Caco-2 (cell line): ENCODE measurements around the gene ZNF577. TPM values are rescaled to one million over a fixed set of nuclear protein-coding genes. Genes with fewer than 3 reads are reported as not detected.

Source experiments
- Bru-seq: library from RNA; stranded (reverse); fragments of 400-500 nt; gene quantifications from one replicate; lab custom pipeline; 2021; lab: Mats Ljungman, UMichigan
- BruChase-seq, 2 experiments: library from RNA; stranded (reverse); fragments of 400-500 nt; gene quantifications; one replicate each; lab custom pipeline; 2021; lab: Mats Ljungman, UMichigan
- BruUV-seq: library from RNA; stranded (reverse); fragments of 400-500 nt; replicated peaks from 2 replicates; lab custom pipeline; 2021; lab: Mats Ljungman, UMichigan
- CTCF ChIA-PET: fragments of 300-600 bp; sonication (Branson Sonifier 250); formaldehyde crosslinking; loops from one replicate; lab custom pipeline; 2022; ENCODE audit warnings: antibody characterized with exemption; lab: Charles Lee
- POLR2A ChIA-PET: fragments of 300-600 bp; sonication (Branson Sonifier 250); formaldehyde crosslinking; loops from one replicate; lab custom pipeline; 2022; ENCODE audit warnings: antibody characterized with exemption; lab: Charles Lee
- DNase-seq, 2 experiments: peaks; one replicate each; pipeline versions ENCODE4 v3.0.0 to v3.0.0-alpha.2; 2020 to 2022
- H3K27me3 ChIP-seq: replicated peaks from 2 replicates; pipeline ENCODE4 v1.6.0; 2011; ENCODE audit warnings: low read length; ENCODE audit not compliant: control insufficient read depth, insufficient read depth
- H3K36me3 ChIP-seq: 2 replicates; pipeline ENCODE4 v1.5.1; 2011; ENCODE audit warnings: low read length; ENCODE audit not compliant: control insufficient read depth, insufficient read depth
- H3K4me1 ChIP-seq: fragments of 250-450 bp; sonication (Bioruptor Pico); 2 replicates; pipeline ENCODE4 v1.5.1; 2020; ENCODE audit warnings: mild to moderate bottlenecking
- H3K4me3 ChIP-seq: 2 replicates; pipeline ENCODE4 v1.5.1; 2011; ENCODE audit warnings: low read depth, mild to moderate bottlenecking, control low read depth, low read length
- H3K9me3 ChIP-seq: fragments of 250-450 bp; sonication (Bioruptor Pico); 2 replicates; pipeline ENCODE4 v1.5.1; 2020; ENCODE audit warnings: mild to moderate bottlenecking, moderate library complexity
- H3K27ac Mint-ChIP-seq: one replicate; pipeline ENCODE4 v1.8.0; 2022; ENCODE audit warnings: mixed read lengths; ENCODE audit not compliant: unreplicated experiment
- H3K27me3 Mint-ChIP-seq: one replicate; pipeline ENCODE4 v1.8.0; 2022; ENCODE audit warnings: mixed read lengths; ENCODE audit not compliant: insufficient read depth, unreplicated experiment
- H3K36me3 Mint-ChIP-seq: one replicate; pipeline ENCODE4 v1.8.0; 2022; ENCODE audit warnings: mild to moderate bottlenecking, mixed read lengths; ENCODE audit not compliant: insufficient read depth, unreplicated experiment
- H3K4me1 Mint-ChIP-seq: one replicate; pipeline ENCODE4 v1.8.0; 2022; ENCODE audit warnings: low read depth, mixed read lengths; ENCODE audit not compliant: unreplicated experiment
- H3K4me3 Mint-ChIP-seq: one replicate; pipeline ENCODE4 v1.8.0; 2022; ENCODE audit warnings: mild to moderate bottlenecking, moderate library complexity, mixed read lengths; ENCODE audit not compliant: unreplicated experiment
- H3K9me3 Mint-ChIP-seq: one replicate; pipeline ENCODE4 v1.8.0; 2022; ENCODE audit warnings: mixed read lengths; ENCODE audit not compliant: unreplicated experiment
- CTCF ChIP-seq, 2 experiments: fragments of 200-600 bp in 1 of 2; IDR thresholded peaks; 1 replicate in 1 of 2; 2 replicates in 1 of 2; pipeline versions ENCODE4 v1.5.1 to v1.8.0; 2011 to 2022; ENCODE audit warnings: antibody characterized with exemption in 1 of 2, control low read depth in 1 of 2, inconsistent platforms in 1 of 2, low read depth in 1 of 2, low read length in 1 of 2, mild to moderate bottlenecking in 1 of 2, moderate library complexity in 1 of 2; ENCODE audit not compliant: insufficient read depth in 1 of 2, severe bottlenecking in 1 of 2, unreplicated experiment in 1 of 2
- intact Hi-C: fragments of 100-400 bp; cut with micrococcal nuclease; formaldehyde crosslinking; loops from one replicate; pipeline ENCODE4 v1.10.0; 2022; ENCODE audit not compliant: unreplicated experiment
- long read RNA-seq: library from polyadenylated mRNA; stranded (forward); transcript quantifications from one replicate; pipeline ENCODE4 v2.0.0, GENCODE V29; 2022
- total RNA-seq: library from RNA; stranded (reverse); gene quantifications from 2 replicates; pipeline ENCODE4 v1.2.3, GENCODE V29; 2022

Gene ZNF577
- total RNA-seq (4.9 and 7.7 TPM in 2 replicates), Bru-seq, nascent RNA (percentile 54 among the genes with signal in this experiment), BruChase-seq, experiment 1, labeled RNA remaining after a 2-hour chase (percentile 61 among the genes with signal in this experiment), BruChase-seq, experiment 2, labeled RNA remaining after a 6-hour chase (percentile 65 among the genes with signal in this experiment)
- long read RNA-seq, partial matches to known transcripts, result 1 of 6 reads
- long read RNA-seq, other reads (novel, unspliced or antisense), result 3 of 6 reads

DNA sequence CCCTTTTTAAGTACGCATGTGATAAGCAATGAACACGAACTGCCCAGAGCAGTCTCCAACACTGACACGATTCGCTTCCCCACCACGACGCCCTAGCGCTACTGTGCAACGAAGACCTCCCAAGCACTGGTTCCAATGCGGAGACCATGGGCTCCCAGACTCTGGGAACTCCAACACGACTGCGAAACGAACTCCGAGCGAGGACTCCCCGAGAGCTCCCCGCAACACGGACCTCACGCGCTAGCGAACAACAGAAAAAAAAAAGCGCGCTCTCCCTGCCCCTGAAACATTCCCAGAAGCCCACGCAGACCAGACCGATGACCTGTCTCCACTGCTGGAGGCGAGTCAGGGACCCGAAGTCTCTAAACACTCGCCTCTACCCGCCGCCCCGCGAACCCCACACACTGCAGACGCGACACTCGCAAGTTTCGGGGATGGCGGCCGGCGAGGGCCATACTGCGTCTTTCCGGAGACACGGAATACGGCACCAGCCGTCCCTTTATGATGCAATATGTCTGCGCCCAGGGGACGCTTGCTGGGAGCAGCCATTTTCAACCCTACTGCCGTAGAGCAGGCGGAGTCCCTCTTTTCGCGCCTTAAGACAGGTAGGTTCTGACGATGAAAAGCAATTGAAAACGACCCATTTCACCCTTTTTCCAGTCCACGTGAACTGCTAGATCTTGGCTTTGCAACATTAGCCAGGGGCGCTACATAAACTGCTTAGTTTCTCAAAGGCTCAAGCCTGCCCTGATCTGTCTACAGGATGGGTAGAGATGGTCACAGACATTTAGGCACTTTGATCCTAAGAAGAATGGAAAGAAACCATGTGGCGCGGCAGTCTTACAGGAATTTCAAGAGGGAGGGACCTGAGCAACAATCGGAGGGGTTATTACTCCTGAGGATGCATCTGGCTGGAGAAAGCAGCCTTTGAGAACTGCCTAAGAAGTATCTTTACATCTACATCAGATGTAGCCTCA, at the start of gene ZNF577:
ZNF577 (minus strand) TSS at position 430 of the 977 bp plus-strand sequence. CDS start 7,569 bp downstream, outside the sequence.
- Histone ChIP-seq H3K36me3 (peaks cover 6% of the 10 kb centered on the region), H3K4me3 (peak within 1 kb of the TSS; percentile 65), H3K9me3 (peaks cover 47% of the 10 kb centered on the region), H3K27me3 (no peaks in the 10 kb centered on the region), H3K4me1 (0 out of 2 replicates have a peak, but pooled peaks cover 3% of the 10 kb centered on the region)
- Mint-ChIP-seq H3K27me3 (no peaks in the 10 kb centered on the region), H3K27ac (peak within 1 kb of the TSS; percentile 98), H3K4me3 (peak within 1 kb of the TSS; percentile 95), H3K36me3 (peaks cover 31% of the 10 kb centered on the region), H3K4me1 (no peaks in the 10 kb centered on the region), H3K9me3 (peaks cover 59% of the 10 kb centered on the region)
- intact Hi-C loops, result loop anchor here (2.0 kb wide), 1 partner anchor 17 kb away; the partner anchor contains the start of gene ZNF649
- ChIA-PET POLR2A (no interaction called here), CTCF (no interaction called here)
- no peak for TF ChIP-seq CTCF (IDR thresholded peaks at IDR 0.05; ENCODE audit: insufficient read depth in 1 of 2, low read depth in 1 of 2, low read length in 1 of 2, severe bottlenecking in 1 of 2, unreplicated experiment in 1 of 2)
- BruUV-seq, result TSS peak; percentile 78
- peak; percentile 92 to 94 for DNase-seq

DNA sequence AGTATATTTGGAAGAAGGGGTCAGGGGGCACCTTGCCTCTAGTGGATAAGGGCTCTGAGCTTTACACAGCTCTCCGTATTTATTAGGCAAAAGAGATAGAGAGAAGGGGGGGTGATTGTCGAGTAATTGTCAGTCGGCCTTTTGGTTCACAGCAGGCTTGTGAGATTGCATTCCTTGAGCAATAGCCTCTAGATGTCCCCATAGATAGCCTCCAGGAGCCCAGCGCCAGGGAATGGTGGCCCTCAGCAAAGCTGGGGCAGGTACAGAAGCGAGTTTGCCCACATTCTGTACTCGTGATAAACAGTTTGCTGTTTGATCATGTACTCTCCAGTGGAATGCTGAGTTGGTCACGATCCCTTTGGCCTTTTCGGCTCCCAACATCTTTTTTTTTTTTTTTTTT, 44.2 kb upstream of the ZNF577 start:
- Mint-ChIP-seq H3K4me1 (no peaks in the 10 kb centered on the region), H3K9me3 (peaks cover 45% of the 10 kb centered on the region), H3K36me3 (peaks cover 8% of the 10 kb centered on the region), H3K4me3 (no peak overlapping the region), H3K27me3 (no peaks in the 10 kb centered on the region), H3K27ac (no peak overlapping the region)
- H3K36me3 ChIP-seq, result no peaks in the 10 kb centered on the region
- H3K9me3 ChIP-seq, result peaks cover 56% of the 10 kb centered on the region
- TF ChIP-seq CTCF (IDR thresholded peaks at IDR 0.05; ENCODE audit: insufficient read depth in 1 of 2, low read depth in 1 of 2, low read length in 1 of 2, severe bottlenecking in 1 of 2, unreplicated experiment in 1 of 2), result no peak
- DNase-seq, result no peak
- no TSS peak for BruUV-seq
- intact Hi-C loops, result no loop called here
- H3K4me3 ChIP-seq, result no peak overlapping the region
- ChIA-PET CTCF (no interaction called here), POLR2A (no interaction called here)
- no peaks in the 10 kb centered on the region for H3K4me1 ChIP-seq
- no peaks in the 10 kb centered on the region for H3K27me3 ChIP-seq

DNA sequence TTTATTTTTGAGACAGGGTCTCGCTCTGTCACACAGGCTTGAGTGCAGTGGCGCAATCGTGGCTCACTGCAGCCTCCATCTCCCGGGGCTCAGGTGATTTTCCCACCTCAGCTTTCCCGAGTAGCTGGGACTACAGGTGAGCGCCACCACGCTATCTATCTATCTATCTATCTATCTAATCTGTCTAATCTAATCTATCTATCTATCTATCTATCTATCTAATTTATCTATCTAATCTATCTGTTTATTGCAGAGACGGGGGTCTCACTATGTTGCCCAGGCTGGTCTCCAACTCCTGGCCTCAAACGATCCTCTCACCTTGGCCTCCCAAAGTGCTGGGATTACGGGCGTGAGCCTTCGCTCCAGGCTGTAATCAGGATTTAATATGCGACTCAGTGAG, 40.1 kb upstream of the ZNF577 start:
- no peaks in the 10 kb centered on the region for H3K36me3 ChIP-seq
- H3K4me1 ChIP-seq, result no peaks in the 10 kb centered on the region
- BruUV-seq, result no TSS peak
- POLR2A ChIA-PET, result no interaction called here
- DNase-seq, result no peak
- Mint-ChIP-seq H3K9me3 (peaks cover 64% of the 10 kb centered on the region), H3K4me3 (peak overlapping the region; percentile 82), H3K4me1 (no peaks in the 10 kb centered on the region), H3K27me3 (no peaks in the 10 kb centered on the region), H3K27ac (peak overlapping the region; percentile 88), H3K36me3 (peaks cover 14% of the 10 kb centered on the region)
- peaks cover 67% of the 10 kb centered on the region for H3K9me3 ChIP-seq
- intact Hi-C loops, result loop anchor here (2.0 kb wide), 1 partner anchor 23 kb away; the partner anchor contains the start of gene ZNF649
- CTCF ChIA-PET, result no interaction called here
- no peak for TF ChIP-seq CTCF (IDR thresholded peaks at IDR 0.05; ENCODE audit: insufficient read depth in 1 of 2, low read depth in 1 of 2, low read length in 1 of 2, severe bottlenecking in 1 of 2, unreplicated experiment in 1 of 2)
- peak overlapping the region; percentile 57 for H3K4me3 ChIP-seq
- no peaks in the 10 kb centered on the region for H3K27me3 ChIP-seq
